ENCODE data around the gene GARNL3. TPM values are rescaled to one million over a fixed set of nuclear protein-coding genes. Genes with fewer than 3 reads are reported as not detected.

The GARNL3 gene
- total and polyA plus RNA-seq, 8 donors, result 0.76 to 35.8 (median 7.5) TPM

GRCh38 chr9:127368852-127369402, 104.4 kb downstream of the GARNL3 start:
- Histone ChIP-seq H3K4me1 (no peaks in the 10 kb centered on the region), H3K27me3 (no peaks in the 10 kb centered on the region), H3K4me3 (no peak overlapping the region), H3K27ac (no peak overlapping the region), H3K9me3 (no peaks in the 10 kb centered on the region), H3K36me3 (peaks cover 0 to 29% (median 11%) of the 10 kb centered on the region in 4 donors)
- no peak for DNase-seq
- TF ChIP-seq, protein P1, sequence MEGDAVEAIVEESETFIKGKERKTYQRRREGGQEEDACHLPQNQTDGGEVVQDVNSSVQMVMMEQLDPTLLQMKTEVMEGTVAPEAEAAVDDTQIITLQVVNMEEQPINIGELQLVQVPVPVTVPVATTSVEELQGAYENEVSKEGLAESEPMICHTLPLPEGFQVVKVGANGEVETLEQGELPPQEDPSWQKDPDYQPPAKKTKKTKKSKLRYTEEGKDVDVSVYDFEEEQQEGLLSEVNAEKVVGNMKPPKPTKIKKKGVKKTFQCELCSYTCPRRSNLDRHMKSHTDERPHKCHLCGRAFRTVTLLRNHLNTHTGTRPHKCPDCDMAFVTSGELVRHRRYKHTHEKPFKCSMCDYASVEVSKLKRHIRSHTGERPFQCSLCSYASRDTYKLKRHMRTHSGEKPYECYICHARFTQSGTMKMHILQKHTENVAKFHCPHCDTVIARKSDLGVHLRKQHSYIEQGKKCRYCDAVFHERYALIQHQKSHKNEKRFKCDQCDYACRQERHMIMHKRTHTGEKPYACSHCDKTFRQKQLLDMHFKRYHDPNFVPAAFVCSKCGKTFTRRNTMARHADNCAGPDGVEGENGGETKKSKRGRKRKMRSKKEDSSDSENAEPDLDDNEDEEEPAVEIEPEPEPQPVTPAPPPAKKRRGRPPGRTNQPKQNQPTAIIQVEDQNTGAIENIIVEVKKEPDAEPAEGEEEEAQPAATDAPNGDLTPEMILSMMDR (IDR thresholded peaks at IDR 0.05), result no peak
- TF ChIP-seq POLR2A (IDR thresholded peaks at IDR 0.05) (no peak), POLR2AphosphoS5 (IDR thresholded peaks at IDR 0.05) (no peak)
- WGBS, 5 donors, result 55 to 71% (median 67%) methylated on average over 6 of the region's 6 CpGs
- intact Hi-C loops (cut with DNase I; ENCODE audit: low total_unique reads), result no loop called here

DNA sequence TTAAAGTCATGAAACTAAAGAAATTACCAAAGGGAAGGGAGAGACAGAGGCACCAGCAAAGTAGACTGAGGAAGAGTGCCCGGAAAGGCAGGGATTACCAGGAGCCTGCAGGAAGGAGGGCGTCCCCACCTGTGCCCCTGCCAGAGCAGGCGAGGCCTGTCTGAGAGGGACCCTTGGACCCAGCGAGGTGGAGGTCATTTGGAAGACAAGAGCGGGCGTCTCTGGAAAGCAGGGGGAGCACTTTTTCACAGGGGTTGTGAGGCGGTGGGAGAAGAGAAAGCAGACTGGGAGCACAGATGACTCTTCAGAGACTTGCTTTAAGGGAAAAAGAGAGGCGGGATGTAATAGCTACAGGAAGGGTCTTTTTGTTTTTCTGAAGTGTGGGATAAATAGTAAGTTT, 104.9 kb downstream of the GARNL3 start:
- 86 to 96% (median 92%) methylated on average over 8 of the region's 8 CpGs for WGBS, 5 donors
- DNase-seq, result no peak
- Histone ChIP-seq H3K27me3 (no peaks in the 10 kb centered on the region), H3K4me3 (no peak overlapping the region), H3K36me3 (peaks cover 0 to 28% (median 11%) of the 10 kb centered on the region in 4 donors), H3K4me1 (no peaks in the 10 kb centered on the region), H3K9me3 (no peaks in the 10 kb centered on the region), H3K27ac (no peak overlapping the region)
- intact Hi-C loops (cut with DNase I; ENCODE audit: low total_unique reads), result no loop called here
- TF ChIP-seq POLR2AphosphoS5 (IDR thresholded peaks at IDR 0.05) (no peak), POLR2A (IDR thresholded peaks at IDR 0.05) (no peak), EP300 (IDR thresholded peaks at IDR 0.05) (no peak)
- TF ChIP-seq, protein P1 (IDR thresholded peaks at IDR 0.05), result no peak

DNA sequence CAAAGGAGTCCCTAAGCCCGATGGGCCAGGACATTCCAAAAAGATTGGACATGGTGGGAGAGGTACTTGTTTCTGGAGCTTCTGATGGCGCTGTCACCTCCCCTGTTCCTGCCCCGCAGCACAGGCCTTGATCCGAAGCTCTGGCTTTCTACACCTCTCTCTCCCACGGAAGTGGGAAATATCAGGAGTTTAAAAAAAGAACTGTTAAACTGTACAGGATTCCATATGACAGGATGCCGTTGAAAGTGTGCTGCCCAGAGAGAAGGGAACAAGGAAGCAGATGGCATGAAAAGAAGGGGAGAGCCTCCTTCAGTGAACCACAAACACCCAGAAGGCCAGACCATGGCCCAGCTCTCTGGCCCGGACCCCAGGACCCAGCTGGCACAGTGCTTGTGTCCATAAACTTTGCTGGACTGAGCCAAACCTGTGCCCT, 105.6 kb downstream of the GARNL3 start:
- Histone ChIP-seq H3K27me3 (no peaks in the 10 kb centered on the region), H3K4me3 (no peak overlapping the region), H3K27ac (no peak overlapping the region), H3K36me3 (peaks cover 0 to 21% (median 5%) of the 10 kb centered on the region in 4 donors), H3K9me3 (no peaks in the 10 kb centered on the region), H3K4me1 (no peaks in the 10 kb centered on the region)
- TF ChIP-seq POLR2A (IDR thresholded peaks at IDR 0.05), result no peak
- TF ChIP-seq EP300 (IDR thresholded peaks at IDR 0.05), result no peak
- no peak for TF ChIP-seq POLR2AphosphoS5 (IDR thresholded peaks at IDR 0.05)
- TF ChIP-seq, protein P1 (IDR thresholded peaks at IDR 0.05), result no peak
- intact Hi-C loops (cut with DNase I; ENCODE audit: low total_unique reads), result no loop called here
- no peak for DNase-seq
- 67 to 80% (median 71%) methylated on average over 7 of the region's 7 CpGs for WGBS, 5 donors

- no peaks in the 10 kb centered on the region for H3K27me3 ChIP-seq
- no peaks in the 10 kb centered on the region for H3K9me3 ChIP-seq
- peaks cover 0 to 15% (median 0%) of the 10 kb centered on the region in 4 donors for H3K36me3 ChIP-seq
- no peaks in the 10 kb centered on the region for H3K4me1 ChIP-seq
- intact Hi-C loops (cut with DNase I; ENCODE audit: low total_unique reads), result no loop called here
- H3K27ac ChIP-seq, result no peak overlapping the region
- no peak for DNase-seq
- 73 to 81% (median 81%) methylated on average over 13 of the region's 13 CpGs for WGBS, 5 donors
- TF ChIP-seq POLR2AphosphoS5 (IDR thresholded peaks at IDR 0.05) (no peak), EP300 (IDR thresholded peaks at IDR 0.05) (no peak), POLR2A (IDR thresholded peaks at IDR 0.05) (no peak)
- TF ChIP-seq, protein P1 (IDR thresholded peaks at IDR 0.05), result no peak
- no peak overlapping the region for H3K4me3 ChIP-seq
Observed at GRCh38 chr9:127370672-127371648, 106.4 kb downstream of the GARNL3 start.
